ENCODE measurements around the gene ANO9.

DNA sequence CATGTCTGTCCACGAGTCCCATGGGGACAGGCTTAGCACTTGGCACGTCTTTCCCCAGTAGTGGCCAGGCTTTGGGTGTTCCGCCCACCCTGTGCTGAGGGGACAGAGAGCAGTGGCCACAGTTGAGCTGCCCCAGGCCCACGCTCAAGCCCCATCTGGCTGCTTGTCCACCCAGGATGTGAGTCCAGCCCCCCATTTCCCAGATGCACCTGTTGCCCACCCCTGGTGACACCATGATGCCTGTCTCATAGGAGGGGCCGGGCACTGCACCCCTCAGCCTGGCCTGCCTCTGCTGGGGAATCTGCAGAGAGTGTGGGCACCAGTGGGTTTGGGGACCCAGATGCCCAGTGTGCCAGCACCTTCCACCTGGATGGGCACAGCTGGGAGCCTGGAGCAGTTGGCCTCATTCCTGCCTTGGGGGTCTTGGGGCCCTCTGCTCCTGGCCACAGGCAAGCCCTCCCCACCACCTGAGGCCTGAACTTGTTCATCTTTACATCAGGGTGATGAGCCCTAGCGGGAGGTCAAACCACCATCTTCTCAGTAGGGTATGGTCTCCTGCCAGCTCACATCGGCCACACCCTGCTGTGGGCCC lies 32.7 kb downstream of the ANO9 start:
- no peak for TF ChIP-seq CTCF (IDR thresholded peaks at IDR 0.05)
- no peak for TF ChIP-seq EZH2 (IDR thresholded peaks at IDR 0.05)
